PC-3 (cell line): Measurements from ENCODE around the gene COL25A1. TPM values are rescaled to one million over a fixed set of nuclear protein-coding genes. Genes with fewer than 3 reads are reported as not detected.

Experiments
- ATAC-seq: fragments of 200-7000 bp; cut with Tn5 transposase; 2 replicates; pipeline ENCODE4 v1.9.1; 2020; ENCODE audit warnings: mild to moderate bottlenecking, moderate library complexity
- BruUV-seq: library from RNA; stranded (reverse); fragments of 400-500 nt; replicated peaks from 2 replicates; lab custom pipeline; 2021; lab: Mats Ljungman, UMichigan
- CTCF ChIA-PET: fragments of 300-600 bp; sonication (Branson Sonifier 250); formaldehyde crosslinking; loops from one replicate; lab custom pipeline; 2022; ENCODE audit warnings: antibody characterized with exemption; lab: Charles Lee
- POLR2A ChIA-PET: fragments of 300-600 bp; sonication (Branson Sonifier 250); formaldehyde crosslinking; loops from one replicate; lab custom pipeline; 2022; ENCODE audit warnings: antibody characterized with exemption; ENCODE audit not compliant: unreplicated experiment; lab: Charles Lee
- DNase-seq: peaks from one replicate; pipeline ENCODE4 v3.0.0-alpha.2; 2015
- H2AFZ ChIP-seq: fragments of 300-600 bp; sonication (generic); 2 replicates; pipeline ENCODE4 v1.6.0; 2016; ENCODE audit warnings: antibody characterized with exemption, low read length
- H3F3A ChIP-seq: fragments of 300-600 bp; sonication (generic); one replicate; pipeline ENCODE4 v1.6.0; 2017; ENCODE audit warnings: antibody characterized with exemption, low read length, control low read depth, mild to moderate bottlenecking; ENCODE audit not compliant: unreplicated experiment
- H3K27ac ChIP-seq: fragments of 300-600 bp; sonication (generic); 2 replicates; pipeline ENCODE4 v1.5.1; 2016; ENCODE audit warnings: mild to moderate bottlenecking, low read length
- H3K27me3 ChIP-seq: fragments of 300-600 bp; sonication (generic); 2 replicates; pipeline ENCODE4 v1.6.1; 2016; ENCODE audit warnings: low read length, mixed read lengths
- H3K36me3 ChIP-seq: fragments of 300-600 bp; sonication (generic); 2 replicates; pipeline ENCODE4 v1.6.1; 2016; ENCODE audit warnings: low read depth, mixed run types, low read length, mixed read lengths
- H3K4me1 ChIP-seq: fragments of 300-600 bp; sonication (generic); 2 replicates; pipeline ENCODE4 v1.5.1; 2016; ENCODE audit warnings: low read length; ENCODE audit not compliant: insufficient read depth
- H3K4me2 ChIP-seq: fragments of 300-600 bp; sonication (generic); 2 replicates; pipeline ENCODE4 v1.6.0; 2016; ENCODE audit warnings: low read length
- H3K4me3 ChIP-seq: fragments of 300-600 bp; sonication (generic); 2 replicates; pipeline ENCODE4 v1.5.1; 2016; ENCODE audit warnings: mild to moderate bottlenecking, low read length, mixed read lengths
- H3K79me2 ChIP-seq: fragments of 300-600 bp; sonication (generic); 2 replicates; pipeline ENCODE4 v1.6.1; 2017; ENCODE audit warnings: low read length, mixed read lengths
- H3K9ac ChIP-seq: fragments of 300-600 bp; sonication (generic); 2 replicates; pipeline ENCODE4 v1.6.0; 2016; ENCODE audit warnings: mild to moderate bottlenecking, low read length
- H3K9me2 ChIP-seq: fragments of 300-600 bp; sonication (generic); replicated peaks from 2 replicates; pipeline ENCODE4 v1.6.1; 2016; ENCODE audit warnings: mixed run types, low read length, mixed read lengths
- H3K9me3 ChIP-seq: fragments of 300-600 bp; sonication (generic); 2 replicates; pipeline ENCODE4 v1.6.1; 2016; ENCODE audit warnings: low read length, mixed read lengths
- H4K20me1 ChIP-seq: fragments of 300-600 bp; sonication (generic); 2 replicates; pipeline ENCODE4 v1.6.1; 2016; ENCODE audit warnings: low read length, mixed read lengths
- EZH2 ChIP-seq: fragments of 300-600 bp; sonication (generic); IDR thresholded peaks from one replicate; pipeline ENCODE4 v1.6.1; 2017; ENCODE audit warnings: antibody characterized with exemption, mild to moderate bottlenecking, low read length; ENCODE audit not compliant: unreplicated experiment
- EZH2phosphoT487 ChIP-seq: fragments of 300-600 bp; sonication (generic); IDR thresholded peaks from 2 replicates; pipeline ENCODE4 v1.6.1; 2018; ENCODE audit warnings: mild to moderate bottlenecking, antibody characterized with exemption, low read length, borderline replicate concordance
- intact Hi-C: fragments of 100-400 bp; cut with micrococcal nuclease; formaldehyde crosslinking; loops from 2 replicates; pipeline ENCODE4 v1.9.0; 2023
- total RNA-seq: library from RNA; depleted of rRNA; stranded (reverse); fragments of >200 nt; gene quantifications from 2 replicates; pipeline ENCODE4 v1.2.3, GENCODE V29; 2014
- TF ChIP-seq, protein P1 (sequence below): fragments of 300-600 bp; sonication (generic); conservative IDR thresholded peaks from 2 replicates; pipeline ENCODE4 v1.5.1; 2017; ENCODE audit warnings: antibody characterized with exemption, low read depth, mild to moderate bottlenecking, low read length

The COL25A1 gene
- total RNA-seq, 1 experiment from 2014 or later = not detected

DNA sequence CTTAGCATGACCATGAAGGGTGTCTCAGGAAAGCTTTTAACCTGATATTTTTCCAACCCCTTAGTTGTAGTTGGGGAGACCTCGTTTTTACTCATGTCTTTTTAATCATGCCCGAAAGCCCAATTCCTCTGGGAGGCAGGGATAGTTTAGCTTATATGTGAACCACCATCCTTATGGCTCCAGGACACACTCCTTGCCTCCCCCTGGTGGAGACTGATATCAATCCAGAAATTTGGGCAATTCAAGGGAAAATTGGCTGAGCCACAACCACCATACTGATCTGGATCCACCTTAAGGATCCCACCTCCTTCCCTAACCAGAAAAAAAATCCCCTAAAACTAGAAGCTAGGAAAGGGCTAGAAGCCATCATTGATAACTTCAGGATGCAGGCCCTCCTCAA, 13.4 kb upstream of the COL25A1 start:
- no peak overlapping the region for H3K4me3 ChIP-seq
- BruUV-seq = no TSS peak
- no peaks in the 10 kb centered on the region for H4K20me1 ChIP-seq
- no peak overlapping the region for H3K4me2 ChIP-seq
- no peaks in the 10 kb centered on the region for H3K79me2 ChIP-seq
- no peak overlapping the region for H3K9ac ChIP-seq
- H3K36me3 ChIP-seq = no peaks in the 10 kb centered on the region
- ATAC-seq (no peak), DNase-seq (no peak)
- H2AFZ ChIP-seq = no peak overlapping the region
- TF ChIP-seq, protein P1, sequence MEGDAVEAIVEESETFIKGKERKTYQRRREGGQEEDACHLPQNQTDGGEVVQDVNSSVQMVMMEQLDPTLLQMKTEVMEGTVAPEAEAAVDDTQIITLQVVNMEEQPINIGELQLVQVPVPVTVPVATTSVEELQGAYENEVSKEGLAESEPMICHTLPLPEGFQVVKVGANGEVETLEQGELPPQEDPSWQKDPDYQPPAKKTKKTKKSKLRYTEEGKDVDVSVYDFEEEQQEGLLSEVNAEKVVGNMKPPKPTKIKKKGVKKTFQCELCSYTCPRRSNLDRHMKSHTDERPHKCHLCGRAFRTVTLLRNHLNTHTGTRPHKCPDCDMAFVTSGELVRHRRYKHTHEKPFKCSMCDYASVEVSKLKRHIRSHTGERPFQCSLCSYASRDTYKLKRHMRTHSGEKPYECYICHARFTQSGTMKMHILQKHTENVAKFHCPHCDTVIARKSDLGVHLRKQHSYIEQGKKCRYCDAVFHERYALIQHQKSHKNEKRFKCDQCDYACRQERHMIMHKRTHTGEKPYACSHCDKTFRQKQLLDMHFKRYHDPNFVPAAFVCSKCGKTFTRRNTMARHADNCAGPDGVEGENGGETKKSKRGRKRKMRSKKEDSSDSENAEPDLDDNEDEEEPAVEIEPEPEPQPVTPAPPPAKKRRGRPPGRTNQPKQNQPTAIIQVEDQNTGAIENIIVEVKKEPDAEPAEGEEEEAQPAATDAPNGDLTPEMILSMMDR = peak; percentile 33; the same call in 1 of the 2 replicates
- TF ChIP-seq EZH2 = no peak
- no peaks in the 10 kb centered on the region for H3F3A ChIP-seq
- POLR2A ChIA-PET = no interaction called here
- intact Hi-C loops = no loop called here
- H3K4me1 ChIP-seq = no peaks in the 10 kb centered on the region
- CTCF ChIA-PET = no interaction called here
- no peak overlapping the region for H3K27ac ChIP-seq
- no peaks in the 10 kb centered on the region for H3K9me2 ChIP-seq
- H3K27me3 ChIP-seq = 0 out of 2 replicates have a peak, but pooled peaks cover 6% of the 10 kb centered on the region
- H3K9me3 ChIP-seq = no peaks in the 10 kb centered on the region

- Histone ChIP-seq H3K4me3 (no peak overlapping the region), H3K4me1 (no peaks in the 10 kb centered on the region)
- CTCF ChIA-PET = no interaction called here
Observed at GRCh38 chr4:109315341-109315740, 12.9 kb upstream of the COL25A1 start.

More at GRCh38 chr4:109315341-109315740, 12.9 kb upstream of the COL25A1 start:
- no peaks in the 10 kb centered on the region for H3F3A ChIP-seq
- no peaks in the 10 kb centered on the region for H3K9me2 ChIP-seq
- H3K9me3 ChIP-seq = no peaks in the 10 kb centered on the region
- H3K79me2 ChIP-seq = no peaks in the 10 kb centered on the region
- H4K20me1 ChIP-seq = no peaks in the 10 kb centered on the region
- no TSS peak for BruUV-seq
- H3K36me3 ChIP-seq = no peaks in the 10 kb centered on the region
- H2AFZ ChIP-seq = no peak overlapping the region
- ATAC-seq (no peak), DNase-seq (no peak)
- POLR2A ChIA-PET = no interaction called here
- H3K4me2 ChIP-seq = no peak overlapping the region
- no peak overlapping the region for H3K27ac ChIP-seq
- no peak overlapping the region for H3K9ac ChIP-seq
- TF ChIP-seq, protein P1 = no peak
- no peak for TF ChIP-seq EZH2
- no peak for TF ChIP-seq EZH2phosphoT487
- intact Hi-C loops = no loop called here
- H3K27me3 ChIP-seq = peaks cover 10% of the 10 kb centered on the region; the same call in 1 of the 2 replicates
